Measurements from ENCODE around the gene MDGA2. TPM values are rescaled to one million over a fixed set of nuclear protein-coding genes. Genes with fewer than 3 reads are reported as not detected.

Gene MDGA2
- total and polyA plus RNA-seq, 12 donors: 0.05 to 0.15 TPM; not detected in 10

DNA sequence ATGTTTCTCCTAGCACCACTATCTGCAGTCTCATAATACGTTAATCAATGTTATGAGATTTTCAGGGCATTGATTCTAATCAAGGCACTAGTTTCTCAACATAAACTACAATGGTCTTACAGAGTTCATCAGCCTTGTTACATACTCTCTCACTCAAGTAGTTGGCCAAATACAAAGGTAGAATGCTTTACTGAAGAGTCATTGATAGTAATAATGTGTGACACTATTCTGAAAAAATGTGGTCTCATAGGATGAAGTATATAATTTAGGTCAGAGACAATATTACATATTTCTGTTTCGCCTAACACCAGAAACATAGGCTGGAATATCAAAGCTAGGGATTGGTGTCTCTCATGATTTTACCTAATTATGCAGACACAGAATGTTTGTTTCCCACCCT lies 35.2 kb upstream of the MDGA2 start:
- Histone ChIP-seq H3K4me3 (no peak overlapping the region), H3K4me1 (no peaks in the 10 kb centered on the region), H3K36me3 (no peaks in the 10 kb centered on the region), H3K9me3 (peaks cover 0 to 5% (median 0%) of the 10 kb centered on the region in 11 donors), H3K27ac (no peak overlapping the region), H3K27me3 (no peaks in the 10 kb centered on the region)
- DNase-seq (no peak), ATAC-seq (no peak)
- TF ChIP-seq, protein P1, sequence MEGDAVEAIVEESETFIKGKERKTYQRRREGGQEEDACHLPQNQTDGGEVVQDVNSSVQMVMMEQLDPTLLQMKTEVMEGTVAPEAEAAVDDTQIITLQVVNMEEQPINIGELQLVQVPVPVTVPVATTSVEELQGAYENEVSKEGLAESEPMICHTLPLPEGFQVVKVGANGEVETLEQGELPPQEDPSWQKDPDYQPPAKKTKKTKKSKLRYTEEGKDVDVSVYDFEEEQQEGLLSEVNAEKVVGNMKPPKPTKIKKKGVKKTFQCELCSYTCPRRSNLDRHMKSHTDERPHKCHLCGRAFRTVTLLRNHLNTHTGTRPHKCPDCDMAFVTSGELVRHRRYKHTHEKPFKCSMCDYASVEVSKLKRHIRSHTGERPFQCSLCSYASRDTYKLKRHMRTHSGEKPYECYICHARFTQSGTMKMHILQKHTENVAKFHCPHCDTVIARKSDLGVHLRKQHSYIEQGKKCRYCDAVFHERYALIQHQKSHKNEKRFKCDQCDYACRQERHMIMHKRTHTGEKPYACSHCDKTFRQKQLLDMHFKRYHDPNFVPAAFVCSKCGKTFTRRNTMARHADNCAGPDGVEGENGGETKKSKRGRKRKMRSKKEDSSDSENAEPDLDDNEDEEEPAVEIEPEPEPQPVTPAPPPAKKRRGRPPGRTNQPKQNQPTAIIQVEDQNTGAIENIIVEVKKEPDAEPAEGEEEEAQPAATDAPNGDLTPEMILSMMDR (IDR thresholded peaks at IDR 0.05): no peak
- intact Hi-C loops (cut with DNase I): no loop called here
- WGBS, 2 donors: 76 to 82% methylated on average over 2 of the region's 2 CpGs

DNA sequence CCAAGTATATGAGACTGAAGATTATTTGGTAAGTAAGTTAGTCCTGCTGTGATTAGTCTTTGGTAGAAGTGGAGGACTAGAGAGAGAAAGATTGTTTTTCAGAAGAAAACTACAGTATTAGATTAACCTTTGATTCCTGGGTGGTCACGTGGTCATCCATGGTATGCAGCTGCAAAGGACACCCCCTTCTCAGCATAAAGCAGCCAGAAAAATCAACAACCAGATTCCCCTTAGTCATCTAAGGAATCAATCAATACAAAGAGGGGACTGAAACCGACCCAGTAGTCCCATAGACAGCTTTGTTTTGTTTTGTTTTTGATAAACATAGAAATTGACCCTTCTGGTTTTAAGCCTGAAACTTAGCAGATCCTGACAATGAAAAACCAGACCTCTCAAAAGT lies 30.3 kb upstream of the MDGA2 start:
- intact Hi-C loops (cut with DNase I): no loop called here
- H3K4me1 ChIP-seq: no peaks in the 10 kb centered on the region
- H3K27ac ChIP-seq: no peak overlapping the region
- ATAC-seq (no peak), DNase-seq (no peak)
- WGBS, 2 donors: 60 to 64% methylated on average over 2 of the region's 2 CpGs
- H3K27me3 ChIP-seq: no peaks in the 10 kb centered on the region
- H3K36me3 ChIP-seq: no peaks in the 10 kb centered on the region
- TF ChIP-seq, protein P1 (IDR thresholded peaks at IDR 0.05): no peak
- H3K9me3 ChIP-seq: peaks cover 0 to 2% (median 0%) of the 10 kb centered on the region in 11 donors
- no peak overlapping the region for H3K4me3 ChIP-seq

DNA sequence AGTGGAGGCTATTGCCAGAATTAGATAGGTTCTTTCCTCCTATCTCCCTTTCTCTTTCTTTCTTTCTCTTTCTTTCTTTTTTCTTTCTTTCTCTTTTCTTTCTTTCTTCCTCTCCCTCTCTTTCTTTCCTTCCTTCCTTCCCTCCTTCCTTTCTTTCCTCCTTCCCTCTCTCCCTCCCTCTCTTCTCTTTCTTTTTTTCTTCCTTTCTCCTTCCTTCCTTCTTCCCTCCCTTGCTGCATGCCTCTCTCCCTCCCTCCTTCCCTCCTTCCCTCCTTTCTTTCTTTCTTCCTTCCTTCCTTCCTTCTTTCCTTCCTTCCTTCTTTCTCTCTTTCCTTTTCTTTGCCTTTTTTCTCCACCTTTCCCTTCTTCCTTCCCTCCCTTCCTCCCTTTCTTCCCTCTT lies 16.4 kb upstream of the MDGA2 start:
- Histone ChIP-seq H3K4me1 (no peaks in the 10 kb centered on the region), H3K9me3 (peaks cover 0 to 6% (median 0%) of the 10 kb centered on the region in 11 donors), H3K4me3 (no peak overlapping the region), H3K27me3 (no peaks in the 10 kb centered on the region), H3K36me3 (no peaks in the 10 kb centered on the region), H3K27ac (no peak overlapping the region)
- TF ChIP-seq, protein P1 (IDR thresholded peaks at IDR 0.05): no peak
- no peak for DNase-seq
- no peak for ATAC-seq
- intact Hi-C loops (cut with DNase I): no loop called here

DNA sequence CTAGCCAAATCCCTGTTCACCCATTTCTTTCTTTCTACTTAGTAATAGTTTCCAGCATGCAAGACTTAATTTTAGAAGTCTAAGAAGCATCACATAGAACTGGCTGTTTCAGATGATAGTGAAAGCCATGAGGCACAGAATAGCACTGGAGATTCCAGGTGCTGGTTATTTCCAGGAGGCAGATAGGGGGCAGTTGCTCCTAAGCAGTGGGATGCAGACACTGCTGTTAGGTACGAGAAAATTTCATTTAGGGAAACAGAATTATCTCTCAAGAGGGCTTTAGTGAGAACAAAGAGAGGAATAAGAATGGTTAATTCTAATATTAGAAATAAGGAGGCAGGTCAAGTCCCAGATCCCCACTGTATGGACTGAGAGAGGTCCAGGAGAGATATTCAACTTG lies 3.6 kb upstream of the MDGA2 start:
- H3K27me3 ChIP-seq: peaks cover 0 to 55% (median 50%) of the 10 kb centered on the region in 7 donors
- ATAC-seq (no peak), DNase-seq (no peak)
- TF ChIP-seq, protein P1 (IDR thresholded peaks at IDR 0.05): no peak
- H3K27ac ChIP-seq: no peak overlapping the region
- intact Hi-C loops (cut with DNase I): no loop called here
- no peaks in the 10 kb centered on the region for H3K36me3 ChIP-seq
- WGBS, 2 donors: 31 to 36% methylated on average over 1 of the region's 1 CpG
- H3K4me1 ChIP-seq: peaks cover 0 to 22% (median 14%) of the 10 kb centered on the region in 9 donors
- no peaks in the 10 kb centered on the region for H3K9me3 ChIP-seq
- no peak overlapping the region for H3K4me3 ChIP-seq
